Activated CD4-positive, alpha-beta T cell treated with anti-CD3 and anti-CD28 coated beads for 4 hours (primary cell): ENCODE results near the gene NCOA1.
"Not testable (repeated sequence)": the region's sequence is repeated elsewhere in the genome, so short reads cannot be mapped to it uniquely, and the experiment has no call there.

Source experiments
- DNase-seq, 2 donors: peaks; one replicate each; pipeline ENCODE4 v3.0.0-alpha.2; 2020

NCOA1 gene

GRCh38 chr2:24754985-24755705 lies 264.1 kb downstream of the NCOA1 start:
- DNase-seq = no peak

GRCh38 chr2:24756789-24757188 lies 265.7 kb downstream of the NCOA1 start:
- no peak for DNase-seq

- DNase-seq = no peak
Observed at GRCh38 chr2:24761866-24762265, 270.8 kb downstream of the NCOA1 start.

GRCh38 chr2:24762518-24762917 lies 271.5 kb downstream of the NCOA1 start:
- DNase-seq = no peak

- no peak for DNase-seq
Observed at GRCh38 chr2:24763843-24764242, 272.8 kb downstream of the NCOA1 start.

- no peak for DNase-seq
Observed at GRCh38 chr2:24766609-24767008, 275.6 kb downstream of the NCOA1 start.

GRCh38 chr2:24768013-24768412 lies 277.0 kb downstream of the NCOA1 start:
- no peak for DNase-seq

- DNase-seq = no peak
Observed at GRCh38 chr2:24768601-24769000, 277.5 kb downstream of the NCOA1 start.

- no peak for DNase-seq
Observed at GRCh38 chr2:24771061-24771460, 280.0 kb downstream of the NCOA1 start.

- DNase-seq = no peak
Observed at GRCh38 chr2:24771764-24772586, 280.9 kb downstream of the NCOA1 start.

GRCh38 chr2:24774373-24774772 lies 283.3 kb downstream of the NCOA1 start:
- DNase-seq = no peak

GRCh38 chr2:24779116-24779515 lies 288.1 kb downstream of the NCOA1 start:
- no peak for DNase-seq

- DNase-seq = no peak
Observed at GRCh38 chr2:24783641-24784040, 292.6 kb downstream of the NCOA1 start.

- DNase-seq = no peak
Observed at GRCh38 chr2:24785671-24786321, 294.7 kb downstream of the NCOA1 start.

- DNase-seq = no peak
Observed at GRCh38 chr2:24787532-24787931, 296.5 kb downstream of the NCOA1 start.

- DNase-seq = no peak
Observed at GRCh38 chr2:24788816-24789215, 297.8 kb downstream of the NCOA1 start.

- no peak for DNase-seq
Observed at GRCh38 chr2:24791452-24791851, 300.4 kb downstream of the NCOA1 start.

GRCh38 chr2:24792542-24792873 lies 301.5 kb downstream of the NCOA1 start:
- no peak for DNase-seq

GRCh38 chr2:24792874-24793760 lies 302.1 kb downstream of the NCOA1 start, which contains the start of the genes CENPO and PTRHD1:
CENPO (plus strand) TSS chr2:24793425; CDS start chr2:24793920, 495 bp downstream.
PTRHD1 (minus strand) TSS chr2:24793391; CDS start chr2:24793377, 14 bp downstream.
- DNase-seq = peak; percentile 95 to 98

- DNase-seq = no peak
Observed at GRCh38 chr2:24793761-24794435, 302.8 kb downstream of the NCOA1 start.

- DNase-seq = no peak
Observed at GRCh38 chr2:24797644-24798043, 306.6 kb downstream of the NCOA1 start.

- not testable (repeated sequence) for DNase-seq
Observed at GRCh38 chr2:24800487-24800886, 309.4 kb downstream of the NCOA1 start.
